HG03060 (cell line): ENCODE results near the gene XYLT1.
"Not testable (repeated sequence)": the region's sequence is repeated elsewhere in the genome, so short reads cannot be mapped to it uniquely, and the experiment has no call there.

Experiments
- ATAC-seq: cut with Tn5 transposase; IDR thresholded peaks from one replicate; pipeline ENCODE4 v1.9.1; 2021; ENCODE audit warnings: low read depth, moderate number of reproducible peaks; ENCODE audit not compliant: unreplicated experiment

XYLT1 gene

DNA sequence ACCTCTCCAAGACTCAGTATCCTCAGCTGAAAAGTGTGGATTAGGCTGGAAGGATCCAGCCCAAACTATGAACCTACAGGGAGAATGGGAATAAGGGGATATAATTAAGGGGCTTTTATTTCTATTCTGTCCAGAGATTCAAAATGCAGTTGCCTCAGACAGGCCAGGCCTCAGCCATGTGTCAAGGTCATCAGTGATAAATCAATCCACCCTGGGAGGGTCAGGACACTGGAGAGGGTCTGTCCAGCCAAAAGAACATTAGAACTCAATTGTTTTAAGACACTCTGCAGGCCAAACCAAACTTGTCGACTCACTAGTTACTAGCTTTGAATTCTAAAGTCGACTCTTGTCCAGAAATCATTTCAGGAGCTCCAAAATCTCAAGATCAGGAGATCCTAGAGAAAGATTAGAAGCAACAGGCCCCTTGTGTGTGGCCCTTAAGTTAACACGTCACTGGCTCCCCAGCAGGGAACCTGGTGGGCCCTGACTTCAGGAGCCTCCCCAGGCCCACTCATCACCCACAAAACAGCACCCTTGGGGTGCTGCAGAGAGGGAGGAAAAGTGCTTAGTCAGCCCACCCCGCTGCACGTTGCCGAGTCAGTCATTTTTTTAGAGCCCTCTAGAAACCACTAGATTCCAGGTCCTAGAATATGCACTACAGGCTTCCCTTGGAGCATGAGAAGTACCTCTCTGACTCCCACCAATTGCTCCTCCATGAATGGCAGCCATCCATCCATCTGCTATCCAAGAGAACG is 156.8 kb downstream of the XYLT1 start:
- ATAC-seq, result no peak

GRCh38 chr16:17313085-17313611 is 157.6 kb downstream of the XYLT1 start:
- no peak for ATAC-seq

GRCh38 chr16:17312094-17312710 is 158.6 kb downstream of the XYLT1 start:
- no peak for ATAC-seq

GRCh38 chr16:17311333-17312093 is 159.2 kb downstream of the XYLT1 start:
- ATAC-seq, result no peak

GRCh38 chr16:17309510-17309909 is 161.2 kb downstream of the XYLT1 start:
- ATAC-seq, result no peak

DNA sequence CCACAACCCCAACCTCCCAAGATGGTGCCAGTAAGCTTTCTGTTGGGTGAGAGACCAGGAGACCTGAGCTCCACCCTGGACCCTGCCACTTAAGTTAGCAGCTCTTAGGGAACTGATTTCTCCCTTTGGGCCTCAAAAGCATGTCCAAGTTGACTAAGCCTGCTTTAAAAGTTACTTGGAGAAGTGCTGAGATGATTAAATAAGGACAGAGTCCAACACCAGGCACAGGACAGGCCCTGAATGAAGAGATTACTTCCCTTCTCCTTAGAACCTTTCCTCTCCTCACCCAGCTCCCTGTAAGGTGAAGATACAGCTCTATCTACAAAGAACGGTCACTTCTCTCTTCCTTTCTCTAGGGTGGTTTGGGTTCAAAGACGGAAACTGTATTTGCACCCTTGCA is 162.6 kb downstream of the XYLT1 start:
- no peak for ATAC-seq

- ATAC-seq, result no peak
Observed at GRCh38 chr16:17307504-17307903, 163.3 kb downstream of the XYLT1 start.

- no peak for ATAC-seq
Observed at GRCh38 chr16:17306745-17307144, 164.0 kb downstream of the XYLT1 start.

DNA sequence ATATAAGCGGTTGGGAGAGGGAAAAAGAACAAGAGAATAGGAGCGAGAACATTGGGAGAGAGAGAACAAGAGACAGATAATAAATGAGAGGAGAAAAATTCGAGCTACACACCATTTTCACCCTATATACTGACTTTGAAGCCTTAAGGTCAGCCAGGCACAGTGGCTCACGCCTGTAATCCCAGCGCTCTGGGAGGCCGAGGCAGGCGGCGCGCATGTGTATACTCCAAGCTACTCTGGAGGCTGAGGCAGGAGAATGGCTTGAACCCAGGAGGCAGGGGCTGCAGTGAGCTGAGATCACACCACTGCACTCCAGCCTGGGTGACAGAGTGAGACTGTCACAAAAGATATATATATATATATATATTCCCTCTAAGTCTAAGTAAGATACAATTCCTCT is 164.5 kb downstream of the XYLT1 start:
- not testable (repeated sequence) for ATAC-seq

GRCh38 chr16:17305694-17306093 is 165.1 kb downstream of the XYLT1 start:
- no peak for ATAC-seq

GRCh38 chr16:17304491-17305119 is 166.2 kb downstream of the XYLT1 start:
- ATAC-seq, result no peak

- no peak for ATAC-seq
Observed at GRCh38 chr16:17304106-17304490, 166.7 kb downstream of the XYLT1 start.

GRCh38 chr16:17303101-17303500 is 167.7 kb downstream of the XYLT1 start:
- ATAC-seq, result no peak

GRCh38 chr16:17302620-17303019 is 168.1 kb downstream of the XYLT1 start:
- ATAC-seq, result no peak

- ATAC-seq, result no peak
Observed at GRCh38 chr16:17302214-17302613, 168.5 kb downstream of the XYLT1 start.

GRCh38 chr16:17301593-17302135 is 169.1 kb downstream of the XYLT1 start:
- peak; percentile 91 for ATAC-seq

- no peak for ATAC-seq
Observed at GRCh38 chr16:17301184-17301583, 169.6 kb downstream of the XYLT1 start.

- ATAC-seq, result no peak
Observed at GRCh38 chr16:17299790-17300189, 171.0 kb downstream of the XYLT1 start.

- ATAC-seq, result no peak
Observed at GRCh38 chr16:17298238-17298637, 172.5 kb downstream of the XYLT1 start.

GRCh38 chr16:17296431-17296830 is 174.3 kb downstream of the XYLT1 start:
- ATAC-seq, result no peak

GRCh38 chr16:17295948-17296347 is 174.8 kb downstream of the XYLT1 start:
- no peak for ATAC-seq
